Measurements from ENCODE around the gene PSME2. TPM values are rescaled to one million over a fixed set of nuclear protein-coding genes. Genes with fewer than 3 reads are reported as not detected.

Gene PSME2
- total RNA-seq, 2 experiments from 2014 or later: 188 to 290 TPM

- Histone ChIP-seq H3K4me3 (ENCODE audit: low read depth, low read length, poor library complexity, severe bottlenecking) (no peak overlapping the region), H4K20me1 (ENCODE audit: insufficient read depth, low read length) (no peaks in the 10 kb centered on the region), H2AFZ (ENCODE audit: low read length) (no peak overlapping the region), H3K27ac (ENCODE audit: low read depth, low read length, poor library complexity, severe bottlenecking) (no peak overlapping the region), H3K4me1 (ENCODE audit: insufficient read depth, low read length, poor library complexity, severe bottlenecking) (peaks cover 15% of the 10 kb centered on the region), H3K9me2 (ENCODE audit: insufficient read depth, low read length) (no peaks in the 10 kb centered on the region), H3K36me3 (ENCODE audit: insufficient read depth, low read length) (peaks cover 50% of the 10 kb centered on the region), H3K4me2 (ENCODE audit: low read length) (peak overlapping the region; percentile 95; the same call in 1 of the 2 replicates), H3K79me2 (ENCODE audit: insufficient read depth, low read depth, low read length) (peaks cover 8% of the 10 kb centered on the region; the same call in 1 of the 2 replicates), H3K9me3 (ENCODE audit: low read length) (no peaks in the 10 kb centered on the region)
- intact Hi-C loops (cut with micrococcal nuclease; ENCODE audit: unreplicated experiment): no loop called here
- no peak for TF ChIP-seq EZH2phosphoT487 (IDR thresholded peaks at IDR 0.05; ENCODE audit: borderline replicate concordance, low read depth, low read length)
- no peak for TF ChIP-seq CTCF (conservative IDR thresholded peaks at IDR 0.05; ENCODE audit: low read length)
- DNase-seq (ENCODE audit: low spot score): no peak
- ChIA-PET POLR2A (interaction anchor here (1.1 to 4.2 kb wide), 3 partner anchors 10 to 24 kb away, joined by 3 to 64 read pairs (median 3); partner anchors contain the start of genes EMC9 and PCK2), CTCF (ENCODE audit: unreplicated experiment) (no interaction called here)
- no TSS peak for BruUV-seq (replicated peaks)
Measured at GRCh38 chr14:24117179-24117578, 29.2 kb downstream of the PSME2 start.

- POLR2A ChIA-PET: interaction anchor here (0.6 to 4.2 kb wide), 9 partner anchors 10 to 199 kb away, joined by 3 to 64 read pairs (median 10); partner anchors contain the start of genes EMC9, PCK2, PSME1 and PSME2
- no peak overlapping the region for H2AFZ ChIP-seq (ENCODE audit: low read length)
- TF ChIP-seq CTCF (conservative IDR thresholded peaks at IDR 0.05; ENCODE audit: low read length): no peak
- TF ChIP-seq EZH2phosphoT487 (IDR thresholded peaks at IDR 0.05; ENCODE audit: borderline replicate concordance, low read depth, low read length): no peak
- no peaks in the 10 kb centered on the region for H3K9me2 ChIP-seq (ENCODE audit: insufficient read depth, low read length)
- H3K79me2 ChIP-seq (ENCODE audit: insufficient read depth, low read depth, low read length): peaks cover 8% of the 10 kb centered on the region; the same call in 1 of the 2 replicates
- no peak for DNase-seq (ENCODE audit: low spot score)
- BruUV-seq (replicated peaks): no TSS peak
- intact Hi-C loops (cut with micrococcal nuclease; ENCODE audit: unreplicated experiment): no loop called here
- H3K9me3 ChIP-seq (ENCODE audit: low read length): no peaks in the 10 kb centered on the region
- H3K36me3 ChIP-seq (ENCODE audit: insufficient read depth, low read length): peaks cover 44% of the 10 kb centered on the region
- H3K27ac ChIP-seq (ENCODE audit: low read depth, low read length, poor library complexity, severe bottlenecking): no peak overlapping the region
- peak overlapping the region; percentile 95 for H3K4me2 ChIP-seq (ENCODE audit: low read length)
- CTCF ChIA-PET (ENCODE audit: unreplicated experiment): no interaction called here
- peak overlapping the region; percentile 91 for H3K4me3 ChIP-seq (ENCODE audit: low read depth, low read length, poor library complexity, severe bottlenecking)
- peaks cover 15% of the 10 kb centered on the region for H3K4me1 ChIP-seq (ENCODE audit: insufficient read depth, low read length, poor library complexity, severe bottlenecking)
- H4K20me1 ChIP-seq (ENCODE audit: insufficient read depth, low read length): no peaks in the 10 kb centered on the region
Measured at GRCh38 chr14:24116128-24116814, 30.1 kb downstream of the PSME2 start.
